Stimulated activated naive CD8-positive, alpha-beta T cell treated with anti-CD3 and anti-CD28 coated beads, Interleukin-15, Interleukin-2, amounts not matched to agents 100 ng/mL and 50 ng/mL, for 24 hours (primary cell): ENCODE results near the gene NUP98.
A peak's percentile ranks its signal among the peaks of the same experiment; 100 is the strongest.
"Not testable (repeated sequence)": the region's sequence is repeated elsewhere in the genome, so short reads cannot be mapped to it uniquely, and the experiment has no call there.

ENCODE experiments used
- H3K27ac Mint-ChIP-seq: one replicate; pipeline ENCODE4 v1.8.0; 2021; ENCODE audit warnings: mild to moderate bottlenecking, mixed read lengths
- H3K27me3 Mint-ChIP-seq: one replicate; pipeline ENCODE4 v1.8.0; 2021; ENCODE audit warnings: mixed read lengths
- H3K36me3 Mint-ChIP-seq: one replicate; pipeline ENCODE4 v1.8.0; 2021; ENCODE audit warnings: low read depth, mixed read lengths
- H3K4me1 Mint-ChIP-seq: one replicate; pipeline ENCODE4 v1.8.0; 2021; ENCODE audit warnings: low read depth, mixed read lengths
- H3K4me3 Mint-ChIP-seq: one replicate; pipeline ENCODE4 v1.8.0; 2021; ENCODE audit warnings: mild to moderate bottlenecking, mixed read lengths
- H3K9me3 Mint-ChIP-seq: one replicate; pipeline ENCODE4 v1.8.0; 2021; ENCODE audit warnings: mixed read lengths

The NUP98 gene

GRCh38 chr11:3796801-3797328 lies 489 bp downstream of the NUP98 start:
- Mint-ChIP-seq H3K27me3 (no peaks in the 10 kb centered on the region), H3K36me3 (peaks cover 42% of the 10 kb centered on the region), H3K9me3 (no peaks in the 10 kb centered on the region), H3K4me1 (peaks cover 54% of the 10 kb centered on the region), H3K27ac (peak overlapping the region; percentile 100), H3K4me3 (peak overlapping the region; percentile 89)

- H3K4me1 Mint-ChIP-seq, result peaks cover 54% of the 10 kb centered on the region
- peak overlapping the region; percentile 100 for H3K27ac Mint-ChIP-seq
- no peaks in the 10 kb centered on the region for H3K27me3 Mint-ChIP-seq
- peaks cover 42% of the 10 kb centered on the region for H3K36me3 Mint-ChIP-seq
- peak overlapping the region; percentile 89 for H3K4me3 Mint-ChIP-seq
- no peaks in the 10 kb centered on the region for H3K9me3 Mint-ChIP-seq
Measured at GRCh38 chr11:3796346-3796745, 1.0 kb downstream of the NUP98 start.

- peaks cover 54% of the 10 kb centered on the region for H3K4me1 Mint-ChIP-seq
- H3K36me3 Mint-ChIP-seq, result peaks cover 42% of the 10 kb centered on the region
- peak overlapping the region; percentile 89 for H3K4me3 Mint-ChIP-seq
- H3K27ac Mint-ChIP-seq, result peak overlapping the region; percentile 100
- no peaks in the 10 kb centered on the region for H3K9me3 Mint-ChIP-seq
- H3K27me3 Mint-ChIP-seq, result no peaks in the 10 kb centered on the region
Measured at GRCh38 chr11:3796002-3796311, 1.4 kb downstream of the NUP98 start.

- H3K27me3 Mint-ChIP-seq, result no peaks in the 10 kb centered on the region
- peak overlapping the region; percentile 89 for H3K4me3 Mint-ChIP-seq
- H3K36me3 Mint-ChIP-seq, result peaks cover 45% of the 10 kb centered on the region
- peaks cover 58% of the 10 kb centered on the region for H3K4me1 Mint-ChIP-seq
- H3K27ac Mint-ChIP-seq, result peak overlapping the region; percentile 100
- H3K9me3 Mint-ChIP-seq, result no peaks in the 10 kb centered on the region
Measured at GRCh38 chr11:3795131-3796001, 2.0 kb downstream of the NUP98 start.

- H3K9me3 Mint-ChIP-seq, H3K27me3 Mint-ChIP-seq: not testable (repeated sequence)
- Mint-ChIP-seq H3K4me3 (peak overlapping the region; percentile 26), H3K36me3 (peaks cover 52% of the 10 kb centered on the region), H3K27ac (peak overlapping the region; percentile 52), H3K4me1 (peaks cover 67% of the 10 kb centered on the region)
Measured at GRCh38 chr11:3794387-3794786, 3.0 kb downstream of the NUP98 start.

GRCh38 chr11:3786781-3787428 lies 10.4 kb downstream of the NUP98 start:
- H3K4me1 Mint-ChIP-seq, result peaks cover 80% of the 10 kb centered on the region
- peaks cover 58% of the 10 kb centered on the region for H3K36me3 Mint-ChIP-seq
- H3K4me3 Mint-ChIP-seq, result no peak overlapping the region
- no peak overlapping the region for H3K27ac Mint-ChIP-seq
- no peaks in the 10 kb centered on the region for H3K9me3 Mint-ChIP-seq
- H3K27me3 Mint-ChIP-seq, result no peaks in the 10 kb centered on the region

- H3K4me1 Mint-ChIP-seq, result peaks cover 70% of the 10 kb centered on the region
- H3K27me3 Mint-ChIP-seq, result no peaks in the 10 kb centered on the region
- H3K4me3 Mint-ChIP-seq, result no peak overlapping the region
- no peaks in the 10 kb centered on the region for H3K9me3 Mint-ChIP-seq
- H3K36me3 Mint-ChIP-seq, result peaks cover 64% of the 10 kb centered on the region
- H3K27ac Mint-ChIP-seq, result peak overlapping the region; percentile 23
Measured at GRCh38 chr11:3783611-3784010, 13.7 kb downstream of the NUP98 start.

GRCh38 chr11:3782963-3783362 lies 14.4 kb downstream of the NUP98 start:
- Mint-ChIP-seq H3K9me3 (no peaks in the 10 kb centered on the region), H3K4me1 (peaks cover 67% of the 10 kb centered on the region), H3K27me3 (no peaks in the 10 kb centered on the region), H3K4me3 (no peak overlapping the region), H3K36me3 (peaks cover 68% of the 10 kb centered on the region), H3K27ac (peak overlapping the region; percentile 16)

GRCh38 chr11:3781423-3781822 lies 15.9 kb downstream of the NUP98 start:
- Mint-ChIP-seq H3K4me3 (no peak overlapping the region), H3K27me3 (no peaks in the 10 kb centered on the region), H3K27ac (no peak overlapping the region), H3K9me3 (no peaks in the 10 kb centered on the region), H3K4me1 (peaks cover 52% of the 10 kb centered on the region), H3K36me3 (peaks cover 67% of the 10 kb centered on the region)

GRCh38 chr11:3775736-3776406 lies 21.5 kb downstream of the NUP98 start:
- Mint-ChIP-seq H3K4me3 (no peak overlapping the region), H3K27me3 (no peaks in the 10 kb centered on the region), H3K9me3 (no peaks in the 10 kb centered on the region), H3K4me1 (no peaks in the 10 kb centered on the region), H3K36me3 (peaks cover 69% of the 10 kb centered on the region), H3K27ac (no peak overlapping the region)

- Mint-ChIP-seq H3K4me1 (no peaks in the 10 kb centered on the region), H3K27ac (no peak overlapping the region), H3K36me3 (peaks cover 67% of the 10 kb centered on the region)
Measured at GRCh38 chr11:3773180-3773579, 24.2 kb downstream of the NUP98 start.

GRCh38 chr11:3767536-3767935 lies 29.8 kb downstream of the NUP98 start:
- H3K27me3 Mint-ChIP-seq, result no peaks in the 10 kb centered on the region
- no peaks in the 10 kb centered on the region for H3K4me1 Mint-ChIP-seq
- H3K9me3 Mint-ChIP-seq, result no peaks in the 10 kb centered on the region
- no peak overlapping the region for H3K4me3 Mint-ChIP-seq
- peaks cover 81% of the 10 kb centered on the region for H3K36me3 Mint-ChIP-seq
- H3K27ac Mint-ChIP-seq, result no peak overlapping the region

More at GRCh38 chr11:3773180-3773579, 24.2 kb downstream of the NUP98 start:
- no peaks in the 10 kb centered on the region for H3K9me3 Mint-ChIP-seq
- H3K27me3 Mint-ChIP-seq, result no peaks in the 10 kb centered on the region
- no peak overlapping the region for H3K4me3 Mint-ChIP-seq

GRCh38 chr11:3766836-3767235 lies 30.5 kb downstream of the NUP98 start:
- not testable (repeated sequence) for H3K27me3 Mint-ChIP-seq, H3K27ac Mint-ChIP-seq, H3K9me3 Mint-ChIP-seq, H3K4me3 Mint-ChIP-seq, H3K4me1 Mint-ChIP-seq
- peaks cover 79% of the 10 kb centered on the region for H3K36me3 Mint-ChIP-seq

GRCh38 chr11:3764266-3764665 lies 33.1 kb downstream of the NUP98 start:
- H3K27ac Mint-ChIP-seq, result no peak overlapping the region
- H3K4me1 Mint-ChIP-seq, result no peaks in the 10 kb centered on the region
- no peak overlapping the region for H3K4me3 Mint-ChIP-seq
- no peaks in the 10 kb centered on the region for H3K27me3 Mint-ChIP-seq
- H3K9me3 Mint-ChIP-seq, result no peaks in the 10 kb centered on the region
- peaks cover 79% of the 10 kb centered on the region for H3K36me3 Mint-ChIP-seq

GRCh38 chr11:3755151-3755550 lies 42.2 kb downstream of the NUP98 start:
- Mint-ChIP-seq H3K36me3 (peaks cover 64% of the 10 kb centered on the region), H3K9me3 (no peaks in the 10 kb centered on the region), H3K4me3 (no peak overlapping the region), H3K27me3 (no peaks in the 10 kb centered on the region), H3K27ac (no peak overlapping the region), H3K4me1 (no peaks in the 10 kb centered on the region)
